DND-41 (cell line): ENCODE data around the gene TBC1D10A.

ENCODE experiments used
- ATAC-seq: fragments of 200-7000 bp; cut with Tn5 transposase; 3 replicates; pipeline ENCODE4 v1.9.1; 2021; ENCODE audit warnings: low read depth; ENCODE audit not compliant: insufficient read depth
- DNase-seq: peaks from one replicate; pipeline ENCODE4 v3.0.0-alpha.2; 2020
- H2AFZ ChIP-seq: 2 replicates; pipeline ENCODE4 v1.6.0; 2012; ENCODE audit warnings: low read depth, low read length
- H3K27ac ChIP-seq: 2 replicates; pipeline ENCODE4 v1.5.1; 2012; ENCODE audit warnings: low read length, inconsistent platforms
- H3K27me3 ChIP-seq: fragments of 200-600 bp; sonication (generic); 2 replicates; pipeline ENCODE4 v1.6.0; 2012; ENCODE audit warnings: low read length, mild to moderate bottlenecking, inconsistent platforms; ENCODE audit not compliant: insufficient read depth, poor library complexity
- H3K36me3 ChIP-seq: 2 replicates; pipeline ENCODE4 v1.5.1; 2012; ENCODE audit warnings: low read length, inconsistent platforms; ENCODE audit not compliant: insufficient read depth
- H3K4me1 ChIP-seq: 2 replicates; pipeline ENCODE4 v1.5.1; 2012; ENCODE audit warnings: mild to moderate bottlenecking, low read length; ENCODE audit not compliant: insufficient read depth
- H3K4me2 ChIP-seq: 2 replicates; pipeline ENCODE4 v1.6.0; 2012; ENCODE audit warnings: mild to moderate bottlenecking, moderate library complexity, low read length, inconsistent platforms; ENCODE audit not compliant: insufficient read depth
- H3K4me3 ChIP-seq, 2 experiments: fragments of 200-600 bp in 1 of 2; shearing (Covaris generic) in 1 of 2; 2 replicates each; pipeline ENCODE4 v1.5.1; 2012 to 2016; ENCODE audit warnings: inconsistent platforms in 2 of 2, low read length in 2 of 2, mild to moderate bottlenecking in 2 of 2, low read depth in 1 of 2, moderate library complexity in 1 of 2
- H3K79me2 ChIP-seq: 2 replicates; pipeline ENCODE4 v1.6.0; 2012; ENCODE audit warnings: low read length, inconsistent platforms; ENCODE audit not compliant: insufficient read depth
- H3K9ac ChIP-seq: 2 replicates; pipeline ENCODE4 v1.6.0; 2012; ENCODE audit warnings: low read depth, mild to moderate bottlenecking, inconsistent platforms, low read length, moderate library complexity
- H3K9me3 ChIP-seq: 2 replicates; pipeline ENCODE4 v1.5.1; 2012; ENCODE audit warnings: low read length, moderate library complexity, mild to moderate bottlenecking, inconsistent platforms; ENCODE audit not compliant: insufficient read depth, severe bottlenecking
- H4K20me1 ChIP-seq: 2 replicates; pipeline ENCODE4 v1.6.0; 2012; ENCODE audit warnings: low read length; ENCODE audit not compliant: insufficient read depth
- CTCF ChIP-seq: IDR thresholded peaks from 2 replicates; pipeline ENCODE4 v1.5.1; 2012; ENCODE audit warnings: borderline replicate concordance, low read length, moderate library complexity, mild to moderate bottlenecking; ENCODE audit not compliant: poor library complexity, severe bottlenecking; ENCODE audit errors: extremely low read depth
- EZH2 ChIP-seq: IDR thresholded peaks from 3 replicates; pipeline ENCODE4 v1.6.1; 2012; ENCODE audit warnings: borderline replicate concordance, low read depth, mild to moderate bottlenecking, moderate library complexity, low read length, inconsistent platforms; ENCODE audit not compliant: severe bottlenecking

Gene TBC1D10A

DNA sequence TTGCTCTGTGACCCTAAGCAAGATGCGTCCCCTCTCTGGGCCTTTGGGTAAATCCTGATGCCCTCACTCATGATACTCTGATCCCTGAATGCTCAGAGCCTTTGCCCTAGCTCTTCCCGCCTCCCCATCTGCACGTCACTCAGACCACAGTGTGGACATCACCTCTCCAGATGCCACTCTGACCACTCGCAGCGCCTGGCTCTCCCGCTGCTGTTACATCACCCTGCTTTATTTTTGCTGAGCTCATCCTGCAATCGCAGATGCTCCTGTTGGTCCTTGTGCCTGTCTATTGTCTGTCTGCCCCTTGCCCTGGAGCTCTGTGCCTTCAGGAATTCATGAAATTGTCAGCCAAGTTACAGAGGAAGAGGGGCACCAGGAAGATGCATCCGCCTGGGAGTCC lies 65.6 kb downstream of the TBC1D10A start:
- Histone ChIP-seq H4K20me1 (peaks cover 38% of the 10 kb centered on the region), H3K4me2 (no peak overlapping the region), H2AFZ (no peak overlapping the region), H3K27me3 (no peaks in the 10 kb centered on the region), H3K79me2 (peaks cover 43% of the 10 kb centered on the region), H3K9ac (no peak overlapping the region), H3K9me3 (no peaks in the 10 kb centered on the region), H3K4me1 (peaks cover 51% of the 10 kb centered on the region), H3K36me3 (peaks cover 46% of the 10 kb centered on the region), H3K27ac (peak overlapping the region; percentile 47), H3K4me3 (no peak overlapping the region)
- TF ChIP-seq CTCF (no peak), EZH2 (no peak)
- ATAC-seq (no peak), DNase-seq (no peak)

- DNase-seq (no peak), ATAC-seq (no peak)
- H3K4me2 ChIP-seq = no peak overlapping the region
- TF ChIP-seq CTCF (no peak), EZH2 (no peak)
- peak overlapping the region; percentile 47; the same call in 1 of the 2 replicates for H3K27ac ChIP-seq
- H3K36me3 ChIP-seq = peaks cover 42% of the 10 kb centered on the region
- no peaks in the 10 kb centered on the region for H3K9me3 ChIP-seq
- H3K27me3 ChIP-seq = no peaks in the 10 kb centered on the region
- peaks cover 46% of the 10 kb centered on the region for H3K4me1 ChIP-seq
- no peak overlapping the region for H3K4me3 ChIP-seq
- no peak overlapping the region for H2AFZ ChIP-seq
- H4K20me1 ChIP-seq = peaks cover 38% of the 10 kb centered on the region
- peaks cover 38% of the 10 kb centered on the region for H3K79me2 ChIP-seq
- no peak overlapping the region for H3K9ac ChIP-seq
Measured at GRCh38 chr22:30260682-30261081, 66.1 kb downstream of the TBC1D10A start.

DNA sequence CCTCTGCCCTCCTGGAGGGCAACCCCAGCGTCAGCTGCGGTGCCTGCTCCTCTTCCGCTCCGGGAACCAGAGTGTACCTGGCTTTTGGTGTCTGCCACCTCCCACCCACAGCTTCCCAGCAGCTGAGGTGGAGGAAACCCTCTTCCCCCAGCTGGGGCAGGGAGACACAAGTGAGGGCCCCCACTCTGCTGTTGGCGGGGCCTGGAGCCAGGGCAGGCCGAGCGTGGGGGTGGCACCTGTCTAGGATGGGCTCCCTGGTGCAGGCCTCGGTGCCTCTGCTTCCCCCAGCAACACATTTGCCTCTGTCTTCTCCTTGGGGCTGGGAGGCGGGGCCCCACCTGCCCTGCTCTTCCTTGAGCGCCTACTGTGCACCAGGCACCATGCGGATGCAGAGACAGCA lies 66.5 kb downstream of the TBC1D10A start:
- H3K4me2 ChIP-seq = no peak overlapping the region
- H3K79me2 ChIP-seq = peaks cover 34% of the 10 kb centered on the region
- no peaks in the 10 kb centered on the region for H3K27me3 ChIP-seq
- TF ChIP-seq EZH2 = no peak
- no peak for TF ChIP-seq CTCF
- H3K9me3 ChIP-seq = no peaks in the 10 kb centered on the region
- peaks cover 38% of the 10 kb centered on the region for H3K36me3 ChIP-seq
- H3K4me1 ChIP-seq = peaks cover 42% of the 10 kb centered on the region
- ATAC-seq (peak; percentile 22), DNase-seq (peak; percentile 53)
- no peak overlapping the region for H3K4me3 ChIP-seq
- peaks cover 34% of the 10 kb centered on the region for H4K20me1 ChIP-seq
- H3K9ac ChIP-seq = no peak overlapping the region
- H2AFZ ChIP-seq = no peak overlapping the region
- H3K27ac ChIP-seq = peak overlapping the region; percentile 26

DNA sequence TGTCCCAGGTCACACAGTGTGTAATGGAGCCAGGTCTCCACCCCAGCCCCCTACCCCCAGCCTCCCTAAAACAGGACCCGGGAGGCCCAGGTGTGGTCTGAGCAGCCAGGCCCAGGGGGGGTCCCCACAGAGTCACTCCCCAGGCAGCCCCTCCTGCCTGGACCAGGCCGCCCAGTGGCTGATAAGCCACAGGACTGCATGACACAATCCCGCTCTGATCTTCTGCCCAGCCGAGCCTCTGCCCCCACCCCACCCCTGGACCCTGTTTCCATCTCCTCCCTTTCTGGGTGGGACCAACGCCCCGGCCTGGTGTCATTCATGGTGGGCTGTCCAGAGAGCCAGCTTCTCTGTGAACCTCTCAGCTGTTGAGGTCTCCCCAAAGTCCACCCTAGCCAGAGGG lies 72.4 kb downstream of the TBC1D10A start:
- Histone ChIP-seq H3K36me3 (no peaks in the 10 kb centered on the region), H2AFZ (no peak overlapping the region), H3K27me3 (no peaks in the 10 kb centered on the region), H3K4me1 (peaks cover 11% of the 10 kb centered on the region), H3K9ac (no peak overlapping the region), H3K9me3 (no peaks in the 10 kb centered on the region), H3K79me2 (no peaks in the 10 kb centered on the region), H3K4me2 (no peak overlapping the region), H4K20me1 (no peaks in the 10 kb centered on the region), H3K27ac (no peak overlapping the region), H3K4me3 (no peak overlapping the region)
- DNase-seq (no peak), ATAC-seq (no peak)
- TF ChIP-seq EZH2 (no peak), CTCF (no peak)
